Measurements from ENCODE around the gene UBL4A. TPM values are rescaled to one million over a fixed set of nuclear protein-coding genes. Genes with fewer than 3 reads are reported as not detected.

The UBL4A gene
- total and polyA plus RNA-seq, 2 donors, result 20.4 to 49.9 TPM

GRCh38 chrX:154458116-154458953 is 28.1 kb downstream of the UBL4A start, which contains the start of gene PLXNA3:
Gene PLXNA3 (plus strand): TSS chrX:154458281. CDS start chrX:154460184, 1,903 bp downstream.
- peak within 1 kb of the TSS; percentile 67 for H3K27ac ChIP-seq (ENCODE audit: low read depth)
- no peaks in the 10 kb centered on the region for H3K36me3 ChIP-seq (ENCODE audit: insufficient read depth)
- H3K4me3 ChIP-seq (ENCODE audit: low read depth, low read length), result peak within 1 kb of the TSS; percentile 77
- WGBS, result under 1% methylated on average over 86 of the region's 88 CpGs
- no peaks in the 10 kb centered on the region for H3K4me1 ChIP-seq (ENCODE audit: insufficient read depth)
- no peak for DNase-seq (ENCODE audit: extremely low spot score)

GRCh38 chrX:154457491-154458115 is 28.8 kb downstream of the UBL4A start:
- DNase-seq (ENCODE audit: extremely low spot score), result no peak
- Histone ChIP-seq H3K4me1 (ENCODE audit: insufficient read depth) (no peaks in the 10 kb centered on the region), H3K27ac (ENCODE audit: low read depth) (peak overlapping the region; percentile 67), H3K4me3 (ENCODE audit: low read depth, low read length) (peak overlapping the region; percentile 77), H3K36me3 (ENCODE audit: insufficient read depth) (no peaks in the 10 kb centered on the region)
- WGBS, result 5% methylated on average over 61 of the region's 65 CpGs

- H3K36me3 ChIP-seq (ENCODE audit: insufficient read depth), result peaks cover 9% of the 10 kb centered on the region
- no peak overlapping the region for H3K27ac ChIP-seq (ENCODE audit: low read depth)
- DNase-seq (ENCODE audit: extremely low spot score), result no peak
- no peaks in the 10 kb centered on the region for H3K4me1 ChIP-seq (ENCODE audit: insufficient read depth)
- H3K4me3 ChIP-seq (ENCODE audit: low read depth, low read length), result no peak overlapping the region
- 86% methylated on average over 9 of the region's 9 CpGs for WGBS
Observed at GRCh38 chrX:154452823-154453222, 33.6 kb downstream of the UBL4A start.

GRCh38 chrX:154450312-154450711 is 36.1 kb downstream of the UBL4A start:
- H3K4me3 ChIP-seq (ENCODE audit: low read depth, low read length), result no peak overlapping the region
- 90% methylated on average over 17 of the region's 17 CpGs for WGBS
- no peak overlapping the region for H3K27ac ChIP-seq (ENCODE audit: low read depth)
- H3K36me3 ChIP-seq (ENCODE audit: insufficient read depth), result peaks cover 9% of the 10 kb centered on the region
- no peaks in the 10 kb centered on the region for H3K4me1 ChIP-seq (ENCODE audit: insufficient read depth)
- no peak for DNase-seq (ENCODE audit: extremely low spot score)

- H3K4me3 ChIP-seq (ENCODE audit: low read depth, low read length), result no peak overlapping the region
- no peak overlapping the region for H3K27ac ChIP-seq (ENCODE audit: low read depth)
- peaks cover 9% of the 10 kb centered on the region for H3K36me3 ChIP-seq (ENCODE audit: insufficient read depth)
- 94% methylated on average over 18 of the region's 18 CpGs for WGBS
- H3K4me1 ChIP-seq (ENCODE audit: insufficient read depth), result no peaks in the 10 kb centered on the region
- no peak for DNase-seq (ENCODE audit: extremely low spot score)
Observed at GRCh38 chrX:154449618-154450017, 36.8 kb downstream of the UBL4A start.

GRCh38 chrX:154448484-154448883 is 37.9 kb downstream of the UBL4A start:
- WGBS, result 96% methylated on average over 14 of the region's 14 CpGs
- peaks cover 9% of the 10 kb centered on the region for H3K36me3 ChIP-seq (ENCODE audit: insufficient read depth)
- H3K27ac ChIP-seq (ENCODE audit: low read depth), result no peak overlapping the region
- no peak for DNase-seq (ENCODE audit: extremely low spot score)
- no peak overlapping the region for H3K4me3 ChIP-seq (ENCODE audit: low read depth, low read length)
- H3K4me1 ChIP-seq (ENCODE audit: insufficient read depth), result no peaks in the 10 kb centered on the region

GRCh38 chrX:154446430-154446829 is 40.0 kb downstream of the UBL4A start:
- 90% methylated on average over 12 of the region's 12 CpGs for WGBS
- DNase-seq (ENCODE audit: extremely low spot score), result no peak
- Histone ChIP-seq H3K36me3 (ENCODE audit: insufficient read depth) (peaks cover 9% of the 10 kb centered on the region), H3K27ac (ENCODE audit: low read depth) (no peak overlapping the region), H3K4me3 (ENCODE audit: low read depth, low read length) (no peak overlapping the region), H3K4me1 (ENCODE audit: insufficient read depth) (no peaks in the 10 kb centered on the region)

GRCh38 chrX:154445776-154446175 is 40.6 kb downstream of the UBL4A start:
- no peak overlapping the region for H3K4me3 ChIP-seq (ENCODE audit: low read depth, low read length)
- no peak for DNase-seq (ENCODE audit: extremely low spot score)
- no peaks in the 10 kb centered on the region for H3K4me1 ChIP-seq (ENCODE audit: insufficient read depth)
- WGBS, result 97% methylated on average over 16 of the region's 16 CpGs
- H3K36me3 ChIP-seq (ENCODE audit: insufficient read depth), result peaks cover 6% of the 10 kb centered on the region
- H3K27ac ChIP-seq (ENCODE audit: low read depth), result no peak overlapping the region

- Histone ChIP-seq H3K4me3 (ENCODE audit: low read depth, low read length) (peak overlapping the region; percentile 61), H3K4me1 (ENCODE audit: insufficient read depth) (no peaks in the 10 kb centered on the region), H3K36me3 (ENCODE audit: insufficient read depth) (peaks cover 3% of the 10 kb centered on the region), H3K27ac (ENCODE audit: low read depth) (peak overlapping the region; percentile 53)
- no peak for DNase-seq (ENCODE audit: extremely low spot score)
- 53% methylated on average over 13 of the region's 13 CpGs for WGBS
Observed at GRCh38 chrX:154444755-154445246, 41.6 kb downstream of the UBL4A start.

- H3K36me3 ChIP-seq (ENCODE audit: insufficient read depth), result no peaks in the 10 kb centered on the region
- under 1% methylated on average over 94 of the region's 94 CpGs for WGBS
- peak within 1 kb of the TSS; percentile 61 for H3K4me3 ChIP-seq (ENCODE audit: low read depth, low read length)
- peak within 1 kb of the TSS; percentile 85 for H3K27ac ChIP-seq (ENCODE audit: low read depth)
- no peaks in the 10 kb centered on the region for H3K4me1 ChIP-seq (ENCODE audit: insufficient read depth)
- DNase-seq (ENCODE audit: extremely low spot score), result no peak
Observed at GRCh38 chrX:154443992-154444754, 42.2 kb downstream of the UBL4A start, which contains the start of gene FAM50A. Gene FAM50A (plus strand): TSS chrX:154444141. CDS start chrX:154444236, 95 bp downstream.

- DNase-seq (ENCODE audit: extremely low spot score), result no peak
- H3K4me3 ChIP-seq (ENCODE audit: low read depth, low read length), result peak overlapping the region; percentile 61
- WGBS, result 12% methylated on average over 10 of the region's 10 CpGs
- peak overlapping the region; percentile 80 for H3K27ac ChIP-seq (ENCODE audit: low read depth)
- no peaks in the 10 kb centered on the region for H3K36me3 ChIP-seq (ENCODE audit: insufficient read depth)
- H3K4me1 ChIP-seq (ENCODE audit: insufficient read depth), result no peaks in the 10 kb centered on the region
Observed at GRCh38 chrX:154443479-154443910, 42.9 kb downstream of the UBL4A start.

- no peaks in the 10 kb centered on the region for H3K4me1 ChIP-seq (ENCODE audit: insufficient read depth)
- 80% methylated on average over 21 of the region's 21 CpGs for WGBS
- no peaks in the 10 kb centered on the region for H3K36me3 ChIP-seq (ENCODE audit: insufficient read depth)
- DNase-seq (ENCODE audit: extremely low spot score), result no peak
- H3K4me3 ChIP-seq (ENCODE audit: low read depth, low read length), result no peak overlapping the region
- no peak overlapping the region for H3K27ac ChIP-seq (ENCODE audit: low read depth)
Observed at GRCh38 chrX:154441984-154442707, 44.3 kb downstream of the UBL4A start.

GRCh38 chrX:154441564-154441963 is 44.9 kb downstream of the UBL4A start:
- DNase-seq (ENCODE audit: extremely low spot score), result no peak
- whole genome bisulfite sequencing, result 82% methylated on average over 11 of the region's 11 CpGs
- no peak overlapping the region for H3K27ac ChIP-seq (ENCODE audit: low read depth)
- H3K36me3 ChIP-seq (ENCODE audit: insufficient read depth), result no peaks in the 10 kb centered on the region
- H3K4me3 ChIP-seq (ENCODE audit: low read depth, low read length), result no peak overlapping the region
- H3K4me1 ChIP-seq (ENCODE audit: insufficient read depth), result no peaks in the 10 kb centered on the region
